SK-N-SH (cell line): Measurements from ENCODE around the gene COL4A6.

Experiments used
- CTCF ChIP-seq: fragments of 200-600 bp; sonication (generic); IDR thresholded peaks from 2 replicates; pipeline ENCODE4 v1.6.1; 2017; ENCODE audit warnings: antibody characterized with exemption, mild to moderate bottlenecking, moderate library complexity
- EP300 ChIP-seq, 2 experiments: IDR thresholded peaks; 2 replicates each; pipeline versions ENCODE4 v1.4.0 to v1.6.1; 2012; ENCODE audit warnings: borderline replicate concordance in 1 of 2, low read depth in 1 of 2, low read length in 1 of 2
- FOSL2 ChIP-seq: IDR thresholded peaks from 2 replicates; pipeline ENCODE4 v1.4.0; 2012; ENCODE audit warnings: low read depth, mild to moderate bottlenecking, moderate library complexity, borderline replicate concordance
- FOXM1 ChIP-seq: IDR thresholded peaks from 2 replicates; pipeline ENCODE4 v1.4.0; 2012; ENCODE audit warnings: low read depth, mild to moderate bottlenecking
- GABPA ChIP-seq: IDR thresholded peaks from 2 replicates; pipeline ENCODE4 v1.4.0; 2012; ENCODE audit warnings: low read depth, mild to moderate bottlenecking
- NFIC ChIP-seq: IDR thresholded peaks from 2 replicates; pipeline ENCODE4 v1.4.0; 2012; ENCODE audit warnings: borderline replicate concordance
- NRF1 ChIP-seq: IDR thresholded peaks from 2 replicates; pipeline ENCODE4 v1.6.1; 2012; ENCODE audit warnings: low read depth, mild to moderate bottlenecking, low read length
- SIN3A ChIP-seq: IDR thresholded peaks from 2 replicates; pipeline ENCODE4 v1.6.1; 2012; ENCODE audit warnings: low read depth, mild to moderate bottlenecking, low read length, moderate library complexity, borderline replicate concordance

- TF ChIP-seq CTCF (no peak), FOSL2 (no peak), GABPA (no peak), EP300 (IDR thresholded peaks at IDR 0.05; ENCODE audit: borderline replicate concordance in 1 of 2, low read depth in 1 of 2, low read length in 1 of 2) (no peak), NRF1 (no peak), FOXM1 (no peak), NFIC (no peak), SIN3A (no peak)
These were observed 30.3 kb upstream of the COL4A6 start for GRCh38 chrX:108468486-108468885.
